Stimulated activated CD8-positive, alpha-beta memory T cell treated with anti-CD3 and anti-CD28 coated beads, Interleukin-7, amount 100 ng/mL, for 48 hours (primary cell): ENCODE results near the gene MEIS2.

ENCODE experiments used
- DNase-seq, 2 donors: peaks; one replicate each; pipeline ENCODE4 v3.0.0-alpha.2; 2020; ENCODE audit warnings: low read depth in 1 of 2; ENCODE audit errors: extremely low read depth in 1 of 2

Gene MEIS2

DNA sequence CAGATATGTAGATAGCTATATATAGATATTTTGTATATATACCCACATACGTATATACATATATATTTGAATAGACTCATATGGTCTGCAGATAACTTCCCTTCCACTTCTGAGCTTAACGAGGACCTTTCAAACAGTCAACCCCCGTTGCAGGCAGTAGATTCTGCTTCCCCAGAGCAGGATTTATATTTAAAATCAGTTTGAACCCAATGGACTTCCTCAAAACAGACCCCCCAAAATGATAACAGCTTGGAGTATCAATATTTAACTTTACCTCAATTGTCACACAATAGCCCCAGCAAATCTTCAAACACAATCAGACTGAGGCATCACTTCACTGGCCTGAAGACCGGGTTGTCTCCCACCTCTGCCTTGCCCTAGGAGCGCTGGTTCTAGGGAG, 218.3 kb downstream of the MEIS2 start:
- no peak for DNase-seq

DNA sequence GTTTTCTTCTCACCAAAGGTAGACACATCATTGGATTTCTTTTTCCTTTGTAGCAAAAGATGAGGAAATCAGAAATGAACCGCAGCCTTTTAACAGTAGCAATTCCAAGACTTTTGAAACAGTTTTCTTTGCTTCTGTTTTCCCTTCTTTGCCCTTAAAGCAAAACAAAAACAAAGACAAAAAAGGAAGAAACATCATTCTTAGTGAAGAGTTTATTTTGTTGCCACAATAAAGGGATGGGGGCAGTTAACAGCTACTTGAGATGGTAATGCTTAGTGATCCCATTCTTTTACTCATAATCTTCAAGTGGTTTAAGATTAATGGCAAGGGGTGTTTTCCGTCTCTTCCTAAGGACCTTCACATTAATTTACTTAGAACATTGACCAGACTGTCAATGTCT, 218.8 kb downstream of the MEIS2 start:
- DNase-seq, result no peak

DNA sequence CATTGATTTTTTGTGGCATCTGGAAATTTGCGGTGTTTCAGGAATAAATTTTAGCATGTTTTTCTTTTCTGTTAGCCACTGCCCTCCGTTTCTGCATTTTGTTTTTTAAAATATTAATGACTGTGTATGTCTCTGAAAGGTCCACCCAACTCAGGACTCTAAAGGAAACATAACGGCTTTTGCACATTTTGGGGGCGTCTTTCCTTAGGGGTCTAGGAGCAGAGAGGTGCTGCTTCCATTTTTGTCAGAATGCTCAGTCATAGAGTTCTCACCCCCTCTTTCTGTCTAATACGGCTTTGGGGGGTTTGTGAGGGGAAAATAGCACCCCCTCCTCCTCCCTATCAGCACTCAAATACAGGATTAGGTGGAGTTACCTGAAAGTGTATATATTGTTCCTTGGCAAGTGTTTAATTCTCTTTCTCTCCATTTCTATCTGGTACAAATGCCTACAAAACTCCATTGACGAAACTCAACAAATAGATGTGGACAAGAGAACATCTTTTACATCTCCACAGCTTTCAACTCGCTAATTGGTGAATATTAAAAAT, 219.4 kb downstream of the MEIS2 start:
- no peak for DNase-seq

DNA sequence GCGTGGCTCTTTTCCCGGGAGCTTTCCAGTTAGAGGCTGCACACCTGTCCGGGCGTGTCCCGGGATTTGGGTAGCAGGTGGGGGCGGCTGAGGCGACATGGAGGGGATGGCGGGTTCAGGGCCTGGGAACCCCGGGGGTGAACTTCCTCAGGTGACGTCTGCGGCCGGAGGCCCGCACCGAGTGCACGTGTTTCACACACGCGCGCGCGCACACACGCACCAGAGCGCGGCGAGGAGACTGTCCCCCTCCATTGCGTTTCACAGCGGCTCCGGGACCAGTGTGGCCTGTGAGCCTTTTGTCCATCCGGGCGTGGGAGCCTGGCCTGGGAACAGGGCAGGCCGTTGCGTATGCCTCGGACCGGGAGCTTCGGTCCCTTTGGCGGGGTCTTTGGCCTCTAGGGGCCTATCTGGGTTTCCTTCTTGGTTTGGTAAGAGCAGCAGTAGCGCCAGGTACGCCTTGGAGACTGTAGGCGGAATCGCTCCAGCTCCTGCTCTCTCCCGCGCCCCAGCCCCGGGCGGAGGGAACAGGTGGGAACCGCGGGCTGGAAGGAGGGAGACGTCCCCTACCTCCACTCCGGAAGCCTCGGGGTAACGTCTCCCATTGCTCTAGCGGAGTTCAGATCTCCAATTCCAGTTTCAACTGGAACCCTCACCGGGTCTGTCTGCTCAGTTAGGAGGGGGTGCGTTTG, 220.0 kb downstream of the MEIS2 start:
- DNase-seq, result no peak

DNA sequence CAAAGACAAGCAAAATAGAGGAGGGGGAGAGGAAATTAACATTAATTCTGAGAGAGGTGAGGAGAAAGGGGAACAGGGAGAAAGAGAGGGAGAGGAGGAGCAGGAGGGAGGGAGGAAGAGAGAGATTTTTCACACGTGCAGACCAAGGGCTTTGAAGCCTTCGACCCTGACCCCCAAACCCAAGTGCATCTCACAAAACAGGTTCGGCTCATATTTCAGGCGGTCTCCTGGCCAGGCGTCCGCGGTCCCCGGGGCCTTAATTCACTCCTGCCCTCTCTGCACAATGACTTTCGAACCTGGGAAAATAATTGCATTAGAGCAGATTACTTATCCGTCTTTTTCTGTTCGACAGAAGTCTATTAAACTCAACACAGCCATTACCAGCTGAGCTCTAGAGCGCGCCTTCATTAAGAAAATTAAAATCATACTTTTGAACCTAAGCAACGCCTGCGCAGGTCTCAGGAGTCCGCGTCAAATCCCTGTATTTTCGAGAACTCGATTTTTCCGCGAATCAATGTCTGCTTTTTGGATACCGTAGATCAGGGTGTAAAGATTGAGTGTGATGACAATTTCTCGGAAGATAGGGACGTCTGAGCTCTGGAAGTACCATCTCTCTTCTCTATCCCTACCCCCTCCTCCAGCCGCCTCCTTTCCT, 220.7 kb downstream of the MEIS2 start:
- DNase-seq, result no peak

DNA sequence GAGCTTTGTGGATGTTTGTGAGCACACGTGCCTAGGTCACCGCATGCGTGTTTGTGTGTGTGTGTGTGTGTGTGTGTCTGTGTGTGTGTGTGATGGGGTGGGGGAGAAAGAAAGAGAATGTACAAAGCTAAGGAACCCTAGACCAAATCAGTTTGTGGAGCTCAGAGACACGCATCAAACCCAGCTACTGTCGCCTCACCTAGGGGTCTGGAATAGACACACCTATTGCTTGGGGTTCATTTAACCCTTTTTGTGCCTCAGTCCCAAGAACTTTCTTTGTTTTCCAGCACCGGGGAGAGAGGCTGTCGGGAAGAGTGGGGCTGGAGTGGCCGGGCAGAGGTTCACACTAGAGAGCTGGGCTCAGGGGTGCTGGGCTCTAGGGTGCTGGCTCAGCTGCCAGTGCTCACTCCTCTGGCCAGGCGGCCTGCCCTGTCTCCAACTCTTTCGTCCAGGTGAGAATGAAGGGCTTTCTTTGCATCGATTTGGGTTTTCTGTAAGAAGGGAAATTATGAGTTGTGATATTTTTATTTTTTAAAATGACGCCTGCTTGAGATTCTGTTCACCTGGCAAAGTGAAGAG, 221.6 kb downstream of the MEIS2 start:
- DNase-seq, result no peak

DNA sequence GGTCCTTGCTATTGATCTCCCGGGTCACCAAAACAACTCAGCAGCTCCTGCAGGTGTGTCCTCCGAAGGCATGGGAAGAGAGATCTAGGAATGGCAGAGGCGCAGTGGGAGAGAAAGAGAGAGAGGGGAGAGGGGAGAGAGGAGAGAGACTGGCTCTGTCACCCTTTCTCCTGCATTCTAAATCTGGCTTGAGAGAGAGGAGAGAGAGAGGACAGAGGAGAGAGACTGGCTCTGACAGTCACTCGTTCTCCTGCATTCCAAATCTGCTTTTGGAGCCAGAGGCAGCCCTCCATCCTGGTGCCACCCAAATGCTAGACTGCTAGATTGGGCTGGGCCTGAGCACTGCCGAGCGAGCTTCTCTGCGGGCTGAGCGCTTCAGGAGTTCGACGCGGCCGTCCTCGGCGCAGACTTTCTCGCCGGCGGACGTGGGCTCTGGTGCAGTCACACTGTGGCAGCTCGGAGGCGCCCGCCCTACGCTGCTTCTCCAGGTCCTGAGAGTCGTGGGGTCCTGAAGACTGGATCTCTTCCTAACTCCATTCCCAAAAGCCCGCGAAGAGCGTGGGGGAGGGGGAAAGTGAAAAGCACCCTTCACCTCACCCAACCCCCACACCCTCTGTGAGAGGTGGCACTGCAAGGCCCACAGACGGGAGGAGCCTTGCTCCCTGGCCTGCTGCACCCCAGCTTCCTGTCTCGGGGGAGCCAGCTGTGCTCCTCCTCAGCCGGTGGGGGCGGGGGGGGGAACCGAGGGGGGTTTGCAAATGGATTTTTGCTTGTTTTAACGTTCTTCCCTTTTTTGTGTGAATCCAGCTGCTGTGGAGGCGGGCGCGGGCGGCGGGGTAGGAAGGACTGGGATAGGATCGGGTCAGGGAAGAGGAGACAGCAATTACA, 222.3 kb downstream of the MEIS2 start:
- no peak for DNase-seq

DNA sequence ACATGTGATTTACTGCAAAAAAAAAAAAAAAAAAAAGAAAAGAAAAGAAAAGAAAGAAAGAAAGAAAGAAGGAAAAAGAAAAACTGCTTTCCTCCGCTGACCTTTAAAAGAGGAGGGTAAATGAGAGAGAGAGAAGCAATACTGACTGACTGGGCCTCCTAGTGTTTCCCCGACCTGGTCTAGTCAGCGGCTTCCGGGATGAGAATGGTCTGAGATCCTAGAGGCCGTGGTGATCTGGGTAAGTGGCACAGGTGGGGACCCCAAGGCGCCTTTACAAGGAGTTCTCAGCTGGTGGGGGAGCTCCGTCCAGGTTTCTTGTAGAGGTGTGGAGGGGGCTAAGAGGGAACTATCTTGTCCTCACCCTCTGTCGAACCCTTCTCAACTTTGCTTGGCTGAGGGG, 223.1 kb downstream of the MEIS2 start:
- DNase-seq, result no peak

DNA sequence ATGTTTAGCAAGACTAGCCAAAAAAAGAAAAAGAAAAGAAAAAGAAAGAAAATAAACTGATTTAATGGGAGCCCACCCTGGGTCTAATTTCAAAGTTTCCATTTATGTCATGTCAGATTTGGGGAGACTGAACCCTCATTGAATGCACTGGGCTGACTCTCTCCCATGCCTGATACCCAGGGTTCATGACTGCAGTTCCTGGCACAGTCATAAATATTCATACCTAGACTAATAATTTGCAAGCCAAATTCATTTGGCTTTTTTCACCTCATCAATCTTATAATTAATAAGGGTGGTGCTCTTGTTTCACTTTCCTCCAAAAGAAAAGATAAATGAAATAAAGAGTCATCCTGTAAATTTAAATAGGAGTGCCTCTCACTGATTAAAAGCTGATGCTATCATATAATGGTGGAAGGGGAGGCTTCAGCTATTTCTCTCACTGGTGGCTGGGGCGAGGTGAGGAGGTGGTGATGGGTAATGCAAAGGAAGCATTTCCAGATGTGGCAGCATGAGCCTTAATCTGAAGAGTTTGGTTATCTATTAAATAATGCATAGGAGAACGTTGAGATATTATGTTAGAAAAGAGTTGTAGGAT, 224.5 kb downstream of the MEIS2 start:
- no peak for DNase-seq

DNA sequence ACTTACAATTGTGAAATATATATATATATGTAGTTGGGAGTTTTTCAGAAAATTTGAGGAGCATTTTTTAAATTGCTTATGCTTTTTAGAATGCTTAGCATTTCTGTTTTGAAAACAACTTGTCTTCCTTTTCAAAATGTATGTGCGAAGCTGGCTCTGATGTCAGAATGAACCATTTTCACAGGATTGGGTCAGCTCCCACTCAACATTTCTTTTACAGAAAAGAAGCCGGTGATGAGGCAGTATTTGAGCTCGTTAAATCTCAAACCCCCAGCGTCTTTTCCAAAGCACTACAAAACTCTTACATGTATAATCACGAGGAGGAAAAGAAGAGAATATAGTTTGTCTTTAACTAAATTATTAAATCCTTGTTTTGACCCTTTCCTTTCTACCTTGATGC, 225.4 kb downstream of the MEIS2 start:
- DNase-seq, result no peak

DNA sequence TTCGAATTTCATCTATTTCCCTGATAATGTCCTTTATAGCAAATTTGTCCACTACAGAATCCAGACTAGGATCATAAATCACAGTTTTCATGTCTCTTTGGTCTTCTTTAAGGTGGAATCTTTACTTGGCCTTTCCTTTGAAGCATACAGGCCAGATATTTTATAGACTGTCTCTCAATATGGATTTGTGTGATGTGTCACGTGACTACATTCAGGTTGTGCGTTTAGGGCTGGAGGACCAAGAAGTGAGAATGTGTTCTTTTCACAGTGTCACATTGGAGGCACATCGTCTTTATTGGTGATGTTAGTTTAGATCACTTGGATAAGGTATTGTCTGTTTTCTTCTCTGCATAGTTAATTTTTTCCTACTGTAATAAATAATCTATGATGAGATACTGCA, 232.9 kb downstream of the MEIS2 start:
- no peak for DNase-seq

DNA sequence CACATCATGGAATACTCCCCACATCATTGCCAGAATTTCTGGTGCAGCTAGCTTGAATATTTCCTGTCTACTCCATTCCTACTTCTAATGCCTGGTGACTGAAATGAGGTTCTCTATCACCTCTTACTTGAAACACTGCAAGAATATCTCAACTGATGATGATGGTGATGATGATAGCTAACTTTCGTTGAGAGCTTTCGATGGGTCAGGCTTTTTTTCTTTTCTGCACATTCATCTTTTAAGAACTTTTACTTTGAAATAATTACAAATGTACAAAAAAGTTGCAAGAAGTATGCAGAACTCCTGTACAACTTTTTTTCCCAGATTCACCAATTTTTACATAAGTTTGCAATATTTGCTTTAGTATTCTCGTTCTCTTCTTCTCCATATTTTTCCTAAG, 233.5 kb downstream of the MEIS2 start:
- DNase-seq, result no peak

DNA sequence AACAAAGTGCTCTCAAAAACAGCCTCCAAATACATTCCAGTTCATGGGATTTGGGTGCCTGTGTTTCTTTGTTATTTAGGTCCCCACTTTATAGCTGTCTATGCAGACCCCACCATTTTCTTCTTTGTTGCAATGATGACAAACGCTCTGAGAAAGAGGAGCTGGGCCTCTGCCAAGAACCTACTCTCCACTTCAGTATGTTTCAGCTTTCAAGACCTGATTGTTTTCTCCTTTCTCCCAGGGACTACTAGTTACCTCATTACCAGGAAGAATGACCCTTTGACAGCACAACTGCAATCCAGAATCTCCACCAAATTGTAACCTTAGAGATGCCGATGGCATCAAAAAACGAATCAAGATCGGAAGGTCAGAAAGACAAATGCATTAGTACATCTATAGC, 236.8 kb downstream of the MEIS2 start:
- no peak for DNase-seq

DNA sequence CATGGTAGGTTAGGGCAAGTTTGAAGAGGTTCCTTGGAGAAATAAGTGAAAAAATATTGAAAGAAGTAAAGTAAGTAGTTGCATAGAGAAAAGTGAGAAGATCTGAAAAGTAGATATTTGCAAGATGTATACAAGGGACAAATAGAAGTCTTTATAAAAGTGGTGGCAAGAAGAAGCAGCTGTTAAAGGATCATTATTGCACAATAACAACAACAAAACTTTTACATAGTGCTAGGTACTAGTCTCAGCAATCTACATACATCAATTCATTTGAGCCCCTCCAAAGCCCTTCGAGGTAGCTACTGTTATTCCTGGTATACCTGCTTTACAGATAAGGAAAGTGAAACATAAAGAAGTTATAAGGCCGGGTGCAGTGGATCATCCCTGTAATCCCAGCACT, 239.6 kb downstream of the MEIS2 start:
- DNase-seq, result no peak

DNA sequence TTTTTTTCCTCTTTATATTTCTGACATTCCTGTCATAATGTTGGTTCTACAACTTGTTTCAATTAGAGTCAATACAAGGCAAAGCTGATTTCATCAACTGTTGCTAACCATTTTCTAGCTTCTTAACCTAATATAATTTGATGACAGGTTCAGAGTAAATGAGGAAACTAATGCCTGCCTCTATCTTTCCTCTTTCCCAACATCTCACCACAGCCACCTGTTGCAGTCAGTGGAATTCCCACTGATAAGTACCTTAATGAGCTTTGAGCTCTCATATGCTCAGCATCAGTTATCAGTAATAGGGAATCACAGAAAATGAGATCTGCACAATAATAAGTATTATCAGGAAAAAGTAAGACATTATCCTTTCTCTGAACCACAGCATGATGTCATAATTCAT, 241.9 kb downstream of the MEIS2 start:
- DNase-seq, result no peak

DNA sequence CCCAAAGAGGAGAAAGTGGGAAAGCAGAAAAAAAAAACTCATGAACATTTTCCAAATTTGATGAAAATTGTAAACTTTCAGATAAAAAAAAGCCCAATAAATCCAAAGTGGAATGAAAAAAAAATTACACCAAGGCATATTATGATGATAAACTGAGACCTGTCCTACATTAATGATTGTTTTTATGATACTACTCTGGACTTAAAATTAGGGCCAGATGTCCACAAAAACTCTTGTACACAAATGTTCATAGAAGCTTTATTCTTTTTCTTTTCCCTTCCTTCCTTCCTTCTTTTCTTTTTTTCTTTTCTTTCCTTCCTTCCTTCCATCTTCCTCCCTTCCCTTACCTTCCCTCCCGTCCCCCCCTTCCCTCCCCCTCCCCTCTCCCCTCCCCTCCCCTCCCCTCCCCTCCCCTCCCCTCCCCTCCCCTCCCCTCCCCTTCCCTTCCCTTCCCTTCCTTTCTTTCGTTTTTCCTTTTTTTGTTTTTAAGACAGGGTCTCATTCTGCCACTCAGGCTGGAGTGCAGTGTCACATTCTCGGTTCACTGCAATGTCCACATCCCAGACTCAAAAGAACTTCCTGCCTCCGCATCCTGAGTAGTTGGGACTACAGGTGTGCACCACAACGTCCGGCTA, 243.9 kb downstream of the MEIS2 start:
- DNase-seq, result no peak

DNA sequence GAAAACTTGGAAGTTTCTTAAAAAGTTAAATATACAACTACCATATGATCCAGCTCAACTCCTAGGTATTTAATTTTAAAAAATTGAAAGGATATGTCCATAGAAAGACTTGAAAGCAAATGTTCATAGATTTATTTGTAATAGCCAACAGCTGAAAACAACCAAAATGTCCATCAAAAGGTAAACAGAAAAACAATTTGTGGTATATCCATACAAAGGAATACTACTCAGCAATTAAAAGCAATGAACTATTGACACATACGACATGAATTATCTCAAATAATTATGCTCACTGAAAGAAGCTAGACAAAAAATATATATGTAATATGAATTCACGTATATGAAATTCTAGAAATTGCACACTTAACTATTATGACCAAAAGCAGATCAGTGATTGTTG, 249.5 kb downstream of the MEIS2 start:
- DNase-seq, result no peak

DNA sequence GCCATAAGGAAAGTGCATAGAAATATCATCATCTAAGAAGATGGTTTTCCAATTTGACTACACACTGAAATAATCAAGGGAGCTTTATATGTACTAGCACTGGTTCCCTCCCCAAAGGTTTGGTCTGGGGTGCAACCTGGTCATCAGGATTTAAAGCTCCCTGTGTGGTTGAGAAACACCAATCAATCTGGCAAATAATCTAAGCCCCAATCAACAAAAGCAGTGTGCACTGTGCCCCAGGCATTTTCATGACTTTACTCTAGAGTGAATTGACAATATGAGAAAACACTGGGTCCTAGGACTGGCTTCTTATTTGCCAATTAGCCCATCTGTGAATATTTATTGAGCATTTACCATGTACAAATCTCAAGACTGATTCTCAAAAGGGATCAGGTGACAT, 255.1 kb downstream of the MEIS2 start:
- no peak for DNase-seq

DNA sequence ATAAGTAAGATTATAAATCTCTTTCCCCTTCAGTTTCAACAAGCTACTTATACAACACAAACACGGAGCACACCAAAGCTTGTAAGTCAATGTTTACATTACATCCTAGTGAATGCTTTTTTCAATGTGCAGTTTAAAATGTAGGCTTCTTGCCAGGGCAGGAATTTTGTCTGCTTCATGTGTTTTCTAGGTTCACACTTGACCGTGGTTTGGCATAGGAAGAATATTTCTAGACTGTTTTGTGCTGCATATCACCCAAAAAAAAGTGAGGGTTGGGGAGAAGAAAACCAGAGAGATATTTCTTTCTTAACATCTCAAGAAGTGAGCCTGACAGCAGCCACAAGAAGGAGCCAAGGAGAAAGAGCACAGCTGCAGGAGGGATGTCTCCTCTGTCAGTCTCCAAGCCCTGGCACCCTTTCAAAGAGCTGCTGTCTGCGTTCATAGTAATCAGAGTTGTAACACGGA, 255.8 kb downstream of the MEIS2 start:
- DNase-seq, result no peak

DNA sequence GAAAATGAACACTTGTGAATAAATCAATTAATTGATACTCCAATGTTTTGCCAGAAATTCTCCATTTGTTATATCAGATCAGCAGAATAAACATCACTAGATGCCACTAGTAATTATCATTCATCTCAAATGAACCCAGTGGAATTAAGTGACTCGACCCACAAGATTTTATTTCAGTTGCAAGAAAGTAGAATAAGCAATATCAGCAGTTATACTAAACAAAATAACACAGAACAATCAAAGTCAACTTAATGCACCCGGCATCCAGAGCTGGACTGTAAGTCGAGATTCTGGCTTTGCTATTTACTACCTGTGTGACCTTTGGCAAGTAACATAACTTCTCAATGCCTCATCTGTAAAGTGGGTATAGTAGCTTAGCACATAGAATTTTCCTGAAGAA, 256.5 kb downstream of the MEIS2 start:
- DNase-seq, result no peak
